Esophagus muscularis mucosa (tissue), 4 donors: ENCODE measurements around the gene TIMM23.

Experiments
- EP300 ChIP-seq: sonication (generic); formaldehyde crosslinking; IDR thresholded peaks from one replicate; pipeline ENCODE4 v1.6.1; 2017; ENCODE audit warnings: antibody characterized with exemption
- POLR2AphosphoS5 ChIP-seq, 2 donors: sonication (generic); formaldehyde crosslinking; IDR thresholded peaks; one replicate each; pipeline ENCODE4 v1.6.1; 2017; ENCODE audit warnings: antibody characterized with exemption in 2 of 2
- TF ChIP-seq, protein P1 (sequence below), 3 experiments: fragments of 200-600 bp in 2 of 3; fragments of 450-650 bp in 1 of 3; sonication (generic) in 2 of 3; IDR thresholded peaks; one replicate each; pipeline ENCODE4 v1.5.1; 2017 to 2019; ENCODE audit warnings: antibody characterized with exemption in 3 of 3, mild to moderate bottlenecking in 2 of 3, moderate library complexity in 1 of 3

DNA sequence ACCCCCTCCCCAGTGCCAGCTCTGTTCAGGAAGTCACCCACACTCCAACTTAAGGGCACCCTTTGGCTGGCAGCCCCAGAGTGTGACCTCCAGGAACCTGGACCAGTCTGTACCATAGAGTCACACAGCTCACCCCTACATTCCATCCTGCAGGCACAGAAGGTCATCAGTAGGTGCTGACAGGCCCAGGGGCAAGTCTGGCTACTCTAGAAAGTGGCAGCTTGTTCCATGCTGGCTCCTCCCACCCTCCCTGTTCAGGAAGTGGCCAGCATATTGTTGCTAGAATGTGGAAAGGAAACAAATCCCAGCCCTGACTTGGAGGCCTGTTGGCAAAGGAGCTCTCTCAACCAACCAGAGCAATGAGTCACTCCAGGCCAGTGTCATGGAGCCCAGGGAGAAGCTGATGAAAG lies 61.3 kb downstream of the TIMM23 start:
- TF ChIP-seq, protein P1, sequence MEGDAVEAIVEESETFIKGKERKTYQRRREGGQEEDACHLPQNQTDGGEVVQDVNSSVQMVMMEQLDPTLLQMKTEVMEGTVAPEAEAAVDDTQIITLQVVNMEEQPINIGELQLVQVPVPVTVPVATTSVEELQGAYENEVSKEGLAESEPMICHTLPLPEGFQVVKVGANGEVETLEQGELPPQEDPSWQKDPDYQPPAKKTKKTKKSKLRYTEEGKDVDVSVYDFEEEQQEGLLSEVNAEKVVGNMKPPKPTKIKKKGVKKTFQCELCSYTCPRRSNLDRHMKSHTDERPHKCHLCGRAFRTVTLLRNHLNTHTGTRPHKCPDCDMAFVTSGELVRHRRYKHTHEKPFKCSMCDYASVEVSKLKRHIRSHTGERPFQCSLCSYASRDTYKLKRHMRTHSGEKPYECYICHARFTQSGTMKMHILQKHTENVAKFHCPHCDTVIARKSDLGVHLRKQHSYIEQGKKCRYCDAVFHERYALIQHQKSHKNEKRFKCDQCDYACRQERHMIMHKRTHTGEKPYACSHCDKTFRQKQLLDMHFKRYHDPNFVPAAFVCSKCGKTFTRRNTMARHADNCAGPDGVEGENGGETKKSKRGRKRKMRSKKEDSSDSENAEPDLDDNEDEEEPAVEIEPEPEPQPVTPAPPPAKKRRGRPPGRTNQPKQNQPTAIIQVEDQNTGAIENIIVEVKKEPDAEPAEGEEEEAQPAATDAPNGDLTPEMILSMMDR (IDR thresholded peaks at IDR 0.05) = no peak
- no peak for TF ChIP-seq EP300
- TF ChIP-seq POLR2AphosphoS5 (IDR thresholded peaks at IDR 0.05) = no peak
